Mucosa of stomach (tissue), 1 donor: ENCODE results near the gene HNMT.
"Not testable (repeated sequence)": the region's sequence is repeated elsewhere in the genome, so short reads cannot be mapped to it uniquely, and the experiment has no call there.

Source experiments
- H3K27me3 ChIP-seq: one replicate; pipeline ENCODE4 v1.7.0; 2013; ENCODE audit warnings: mild to moderate bottlenecking, low read length; ENCODE audit not compliant: control insufficient read depth, insufficient read depth
- H3K36me3 ChIP-seq: one replicate; pipeline ENCODE4 v1.7.0; 2013; ENCODE audit warnings: low read length; ENCODE audit not compliant: control insufficient read depth, insufficient read depth
- H3K4me1 ChIP-seq: one replicate; pipeline ENCODE4 v1.7.0; 2013; ENCODE audit warnings: mild to moderate bottlenecking, low read length; ENCODE audit not compliant: control insufficient read depth, insufficient read depth
- H3K4me3 ChIP-seq: one replicate; pipeline ENCODE4 v1.7.0; 2013; ENCODE audit warnings: low read length
- H3K9ac ChIP-seq: one replicate; pipeline ENCODE4 v1.7.0; 2013; ENCODE audit warnings: mild to moderate bottlenecking, low read length, moderate library complexity
- H3K9me3 ChIP-seq: one replicate; pipeline ENCODE4 v1.7.0; 2013; ENCODE audit warnings: mild to moderate bottlenecking, low read length, moderate library complexity; ENCODE audit not compliant: control insufficient read depth
- donor health status: Pancreatic carcinoma.

Gene HNMT

DNA sequence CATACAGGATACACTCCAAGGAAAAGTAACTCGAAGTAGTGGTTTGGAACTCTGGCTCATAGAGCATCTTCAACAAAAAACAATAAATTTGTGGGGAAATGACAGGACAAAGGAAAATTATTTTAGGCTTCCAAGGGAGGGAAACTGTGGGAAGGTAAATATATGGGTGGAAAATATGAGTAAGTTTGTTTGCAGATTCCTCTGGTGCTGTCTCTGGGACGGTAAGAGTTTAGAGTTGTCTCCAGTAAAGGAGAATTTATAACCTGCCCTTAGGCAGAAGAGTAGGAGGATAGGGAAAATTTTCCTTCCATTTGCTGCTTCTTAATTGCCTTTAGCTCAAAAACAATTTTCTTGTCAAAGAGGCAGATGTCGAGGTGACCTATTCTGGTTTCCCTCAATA, 19.3 kb downstream of the HNMT start:
- Histone ChIP-seq H3K36me3 (no peaks in the 10 kb centered on the region), H3K27me3 (no peaks in the 10 kb centered on the region), H3K9ac (no peak overlapping the region), H3K4me1 (no peaks in the 10 kb centered on the region), H3K4me3 (no peak overlapping the region), H3K9me3 (no peaks in the 10 kb centered on the region)

- Histone ChIP-seq H3K9me3 (no peaks in the 10 kb centered on the region), H3K27me3 (no peaks in the 10 kb centered on the region)
These were observed 22.0 kb downstream of the HNMT start for GRCh38 chr2:137986268-137986667.

DNA sequence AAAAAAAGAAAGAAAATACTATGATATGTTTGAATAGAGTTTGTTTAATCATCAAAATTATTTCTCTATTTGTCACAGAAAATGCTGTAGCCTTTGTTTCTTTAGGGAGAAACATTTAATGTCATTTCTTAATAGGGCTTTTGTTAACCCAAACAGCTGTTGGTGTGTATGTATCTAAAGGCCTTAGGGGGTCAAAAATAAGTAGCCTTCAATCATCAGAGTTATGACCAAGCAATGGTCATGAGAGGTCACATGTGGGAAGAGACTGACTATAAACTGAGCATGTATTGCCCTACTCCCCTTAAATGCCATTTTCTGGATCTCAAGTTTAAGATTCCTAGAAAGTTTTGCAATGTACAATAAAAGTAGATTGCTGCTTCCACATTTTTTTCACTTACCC, 22.7 kb downstream of the HNMT start:
- H3K9ac ChIP-seq: no peak overlapping the region
- H3K9me3 ChIP-seq: no peaks in the 10 kb centered on the region
- no peak overlapping the region for H3K4me3 ChIP-seq
- no peaks in the 10 kb centered on the region for H3K4me1 ChIP-seq
- peaks cover 2% of the 10 kb centered on the region for H3K36me3 ChIP-seq
- no peaks in the 10 kb centered on the region for H3K27me3 ChIP-seq

More at GRCh38 chr2:137986268-137986667, 22.0 kb downstream of the HNMT start:
- Histone ChIP-seq H3K36me3 (no peaks in the 10 kb centered on the region), H3K4me1 (no peaks in the 10 kb centered on the region), H3K9ac (no peak overlapping the region), H3K4me3 (no peak overlapping the region)

- H3K27me3 ChIP-seq: no peaks in the 10 kb centered on the region
- no peaks in the 10 kb centered on the region for H3K4me1 ChIP-seq
- no peaks in the 10 kb centered on the region for H3K9me3 ChIP-seq
- H3K4me3 ChIP-seq: no peak overlapping the region
- no peak overlapping the region for H3K9ac ChIP-seq
- H3K36me3 ChIP-seq: peaks cover 12% of the 10 kb centered on the region
These were observed 26.8 kb downstream of the HNMT start for GRCh38 chr2:137991078-137991477.

DNA sequence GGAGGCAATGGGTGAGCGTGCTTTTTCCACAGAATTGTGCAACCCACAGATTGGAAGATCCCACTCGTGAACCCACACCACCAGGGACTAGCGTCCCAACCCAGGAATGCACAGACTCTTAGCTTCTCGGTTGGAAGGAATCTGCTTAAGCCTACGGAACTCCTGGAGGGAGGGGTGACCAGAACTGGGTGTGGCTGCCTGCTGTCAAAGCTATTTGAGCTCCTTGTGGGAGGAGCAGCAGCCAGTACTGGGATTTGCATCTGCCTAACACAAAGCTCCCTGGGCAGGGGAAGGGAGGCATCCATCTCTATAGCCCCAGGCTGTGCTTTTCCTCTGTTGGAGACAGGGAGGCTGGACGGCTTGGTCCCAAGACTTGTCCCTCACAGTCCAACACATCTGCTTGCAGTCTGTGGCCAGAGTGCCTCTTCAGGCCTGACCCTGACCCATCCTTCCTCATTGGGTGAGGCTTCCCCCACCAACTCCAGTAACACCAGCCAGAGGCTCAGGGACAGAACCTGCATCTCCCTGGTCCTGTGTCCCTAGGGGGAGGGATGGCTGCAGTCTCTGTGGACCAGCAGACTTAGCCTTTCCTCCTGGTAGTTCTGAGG, 27.9 kb downstream of the HNMT start:
- H3K9ac ChIP-seq: no peak overlapping the region
- H3K9me3 ChIP-seq: no peaks in the 10 kb centered on the region
- H3K4me3 ChIP-seq: no peak overlapping the region
- peaks cover 12% of the 10 kb centered on the region for H3K36me3 ChIP-seq
- no peaks in the 10 kb centered on the region for H3K27me3 ChIP-seq
- no peaks in the 10 kb centered on the region for H3K4me1 ChIP-seq

DNA sequence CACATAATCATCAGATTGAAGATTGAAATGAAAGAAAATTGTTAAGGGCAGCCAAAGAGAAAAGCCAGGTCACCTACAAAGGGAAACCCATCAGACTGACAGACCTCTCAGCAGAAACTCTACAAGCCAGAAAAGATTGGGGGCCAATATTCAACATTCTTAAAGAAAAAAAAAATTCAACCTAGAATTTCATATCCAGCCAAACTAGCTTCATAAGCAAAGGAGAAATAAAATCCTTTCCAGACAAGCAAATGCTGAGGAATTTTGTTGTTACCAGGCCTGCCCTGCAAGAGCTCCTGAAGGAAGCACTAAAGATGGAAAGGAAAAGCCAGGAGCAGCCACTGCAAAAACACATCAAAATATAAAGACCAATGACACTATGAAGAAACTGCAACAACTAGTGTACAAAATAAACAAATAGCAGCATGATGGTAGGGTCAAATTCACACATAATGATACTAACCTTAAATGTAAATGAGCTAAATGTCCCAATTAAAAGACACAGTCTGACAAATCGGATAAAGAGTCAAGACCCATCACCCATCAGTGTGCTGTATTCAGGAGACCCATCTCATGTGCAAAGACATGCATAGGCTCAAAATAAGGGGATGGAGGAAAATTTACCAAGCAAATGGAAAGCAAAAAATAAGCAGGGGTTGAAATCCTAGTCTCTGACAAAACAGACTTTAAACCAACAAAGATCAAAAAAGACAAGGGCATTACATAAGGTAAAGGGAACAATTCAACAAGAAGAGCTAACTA, 29.6 kb downstream of the HNMT start:
- H3K36me3 ChIP-seq: peaks cover 12% of the 10 kb centered on the region
- not testable (repeated sequence) for H3K27me3 ChIP-seq, H3K9me3 ChIP-seq, H3K9ac ChIP-seq, H3K4me1 ChIP-seq, H3K4me3 ChIP-seq

DNA sequence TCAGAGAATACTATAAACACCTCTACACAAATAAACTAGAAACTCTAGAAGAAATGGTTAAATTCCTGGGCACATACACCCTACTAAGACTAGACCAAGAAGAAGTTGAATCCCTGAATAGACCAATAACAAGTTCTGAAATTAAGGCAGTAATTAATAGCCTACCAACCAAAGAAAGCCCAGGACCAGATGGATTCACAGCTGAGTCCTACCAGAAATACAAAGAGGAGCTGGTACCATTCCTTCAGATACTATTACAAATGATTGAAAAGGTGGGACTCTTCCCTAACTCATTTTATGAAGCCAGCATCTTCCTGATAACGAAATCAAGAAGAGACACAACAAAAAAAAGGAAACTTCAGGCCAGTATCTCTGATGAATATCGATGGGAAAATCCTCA, 31.1 kb downstream of the HNMT start:
- not testable (repeated sequence) for H3K4me1 ChIP-seq, H3K9me3 ChIP-seq, H3K4me3 ChIP-seq, H3K27me3 ChIP-seq, H3K9ac ChIP-seq
- H3K36me3 ChIP-seq: peaks cover 12% of the 10 kb centered on the region

GRCh38 chr2:137996158-137996557, 31.9 kb downstream of the HNMT start:
- H3K9ac ChIP-seq, H3K4me1 ChIP-seq, H3K27me3 ChIP-seq, H3K9me3 ChIP-seq, H3K4me3 ChIP-seq: not testable (repeated sequence)
- peaks cover 12% of the 10 kb centered on the region for H3K36me3 ChIP-seq

DNA sequence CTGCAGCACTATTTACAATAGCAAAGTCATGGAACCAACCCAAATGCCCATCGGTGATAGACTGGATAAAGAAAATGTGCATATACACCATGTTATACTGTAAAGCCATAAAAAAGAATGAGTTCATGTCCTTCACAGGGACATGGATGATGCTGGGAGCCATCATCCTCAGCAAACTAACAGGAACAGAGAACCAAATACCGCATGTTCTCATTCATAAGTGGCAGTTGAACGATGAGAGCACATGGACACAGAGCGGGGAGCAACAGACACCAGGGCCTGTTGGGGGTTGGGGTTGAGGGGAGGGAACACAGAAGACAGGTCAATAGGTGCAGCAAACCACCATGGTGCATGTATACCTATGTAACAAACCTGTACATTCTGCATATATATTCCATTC, 33.5 kb downstream of the HNMT start:
- Histone ChIP-seq H3K36me3 (peaks cover 2% of the 10 kb centered on the region), H3K9ac (no peak overlapping the region), H3K4me1 (no peaks in the 10 kb centered on the region), H3K4me3 (no peak overlapping the region), H3K9me3 (no peaks in the 10 kb centered on the region), H3K27me3 (no peaks in the 10 kb centered on the region)

DNA sequence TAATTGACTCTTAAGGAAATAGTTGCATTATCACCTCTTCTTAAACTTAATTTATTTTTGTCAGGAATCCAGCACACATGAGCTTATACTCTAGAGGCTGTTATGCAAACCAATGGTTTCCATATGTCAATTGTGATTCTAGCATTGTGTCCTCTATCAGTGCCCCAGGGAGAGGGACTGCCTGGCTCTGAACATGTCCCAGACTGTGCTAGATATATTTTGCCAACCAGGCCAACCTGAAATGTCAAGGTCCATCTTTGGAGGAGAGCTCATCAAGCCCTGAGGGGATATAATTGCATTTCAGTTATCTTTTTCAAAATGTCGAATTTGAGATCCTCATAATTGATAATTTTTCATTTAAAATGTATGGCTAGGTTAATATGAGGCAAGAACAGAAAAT, 34.2 kb downstream of the HNMT start:
- no peak overlapping the region for H3K4me3 ChIP-seq
- no peak overlapping the region for H3K9ac ChIP-seq
- H3K27me3 ChIP-seq: no peaks in the 10 kb centered on the region
- H3K4me1 ChIP-seq: no peaks in the 10 kb centered on the region
- no peaks in the 10 kb centered on the region for H3K36me3 ChIP-seq
- H3K9me3 ChIP-seq: no peaks in the 10 kb centered on the region

DNA sequence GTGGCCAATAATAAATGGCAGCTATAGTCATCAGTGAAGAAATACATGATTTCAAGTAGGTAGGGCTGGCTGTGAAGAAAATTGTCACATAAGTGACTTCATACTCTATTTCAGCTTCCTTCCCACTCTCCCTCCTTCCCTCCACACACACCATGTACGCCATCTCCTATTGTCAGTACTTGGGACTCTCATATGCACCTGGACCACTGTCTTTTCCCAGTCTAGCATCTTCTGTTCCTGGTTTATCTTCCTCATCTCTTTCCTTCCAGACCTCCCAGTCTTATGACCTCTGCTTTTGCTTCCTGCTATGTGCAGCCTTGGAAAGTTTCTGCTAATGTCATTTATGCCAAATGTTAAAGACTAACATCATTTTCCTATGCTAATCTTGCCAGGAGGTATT, 35.0 kb downstream of the HNMT start:
- H3K9me3 ChIP-seq: no peaks in the 10 kb centered on the region
- no peak overlapping the region for H3K4me3 ChIP-seq
- no peaks in the 10 kb centered on the region for H3K36me3 ChIP-seq
- no peak overlapping the region for H3K9ac ChIP-seq
- no peaks in the 10 kb centered on the region for H3K4me1 ChIP-seq
- H3K27me3 ChIP-seq: no peaks in the 10 kb centered on the region

GRCh38 chr2:138000009-138000408, 35.7 kb downstream of the HNMT start:
- Histone ChIP-seq H3K4me3 (no peak overlapping the region), H3K9me3 (no peaks in the 10 kb centered on the region), H3K9ac (no peak overlapping the region), H3K27me3 (no peaks in the 10 kb centered on the region), H3K36me3 (no peaks in the 10 kb centered on the region), H3K4me1 (no peaks in the 10 kb centered on the region)
